ENCODE results near the gene C17orf67.

- TF ChIP-seq, protein P1, sequence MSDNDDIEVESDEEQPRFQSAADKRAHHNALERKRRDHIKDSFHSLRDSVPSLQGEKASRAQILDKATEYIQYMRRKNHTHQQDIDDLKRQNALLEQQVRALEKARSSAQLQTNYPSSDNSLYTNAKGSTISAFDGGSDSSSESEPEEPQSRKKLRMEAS (IDR thresholded peaks at IDR 0.05): no peak
- TF ChIP-seq JUN (IDR thresholded peaks at IDR 0.05; ENCODE audit: low read depth, low read length): no peak
- TF ChIP-seq, protein P2, sequence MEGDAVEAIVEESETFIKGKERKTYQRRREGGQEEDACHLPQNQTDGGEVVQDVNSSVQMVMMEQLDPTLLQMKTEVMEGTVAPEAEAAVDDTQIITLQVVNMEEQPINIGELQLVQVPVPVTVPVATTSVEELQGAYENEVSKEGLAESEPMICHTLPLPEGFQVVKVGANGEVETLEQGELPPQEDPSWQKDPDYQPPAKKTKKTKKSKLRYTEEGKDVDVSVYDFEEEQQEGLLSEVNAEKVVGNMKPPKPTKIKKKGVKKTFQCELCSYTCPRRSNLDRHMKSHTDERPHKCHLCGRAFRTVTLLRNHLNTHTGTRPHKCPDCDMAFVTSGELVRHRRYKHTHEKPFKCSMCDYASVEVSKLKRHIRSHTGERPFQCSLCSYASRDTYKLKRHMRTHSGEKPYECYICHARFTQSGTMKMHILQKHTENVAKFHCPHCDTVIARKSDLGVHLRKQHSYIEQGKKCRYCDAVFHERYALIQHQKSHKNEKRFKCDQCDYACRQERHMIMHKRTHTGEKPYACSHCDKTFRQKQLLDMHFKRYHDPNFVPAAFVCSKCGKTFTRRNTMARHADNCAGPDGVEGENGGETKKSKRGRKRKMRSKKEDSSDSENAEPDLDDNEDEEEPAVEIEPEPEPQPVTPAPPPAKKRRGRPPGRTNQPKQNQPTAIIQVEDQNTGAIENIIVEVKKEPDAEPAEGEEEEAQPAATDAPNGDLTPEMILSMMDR (IDR thresholded peaks at IDR 0.05; ENCODE audit: control extremely low read depth in 1 of 3, insufficient read depth in 1 of 3, low read depth in 1 of 3, low read length in 3 of 3): no peak
- TF ChIP-seq HDAC6 (IDR thresholded peaks at IDR 0.05; ENCODE audit: low read depth, low read length): no peak
- TF ChIP-seq EZH2 (IDR thresholded peaks at IDR 0.05; ENCODE audit: low read depth, low read length, severe bottlenecking): no peak
- TF ChIP-seq ATF2 (IDR thresholded peaks at IDR 0.05; ENCODE audit: low read length): no peak
- no peak for TF ChIP-seq SIRT6 (IDR thresholded peaks at IDR 0.05; ENCODE audit: low read length)
- no peak for TF ChIP-seq CBX8 (IDR thresholded peaks at IDR 0.05; ENCODE audit: borderline replicate concordance, low read depth, low read length)
- no peak for TF ChIP-seq POLR2AphosphoS5 (IDR thresholded peaks at IDR 0.05; ENCODE audit: low read depth, low read length)
- no peak for TF ChIP-seq GTF2F1 (IDR thresholded peaks at IDR 0.05; ENCODE audit: borderline replicate concordance, low read depth, low read length)
- no peak for TF ChIP-seq EP300 (IDR thresholded peaks at IDR 0.05; ENCODE audit: borderline replicate concordance in 1 of 2, low read depth in 2 of 2, low read length in 2 of 2)
Measured at GRCh38 chr17:56879280-56879679, 45.6 kb upstream of the C17orf67 start.

Data from H1 (cell line).